Gastroesophageal sphincter (tissue), 3 donors: ENCODE data around the gene NRP2.

Experiments used
- EP300 ChIP-seq: sonication (generic); formaldehyde crosslinking; IDR thresholded peaks from one replicate; pipeline ENCODE4 v1.6.1; 2017; ENCODE audit warnings: antibody characterized with exemption, mild to moderate bottlenecking
- TF ChIP-seq, protein P1 (sequence below), 4 experiments: fragments of 200-600 bp in 2 of 4; fragments of 450-650 bp in 2 of 4; sonication (generic) in 1 of 4; IDR thresholded peaks; one replicate each; pipeline ENCODE4 v1.5.1; 2017 to 2019; ENCODE audit warnings: antibody characterized with exemption in 4 of 4, mild to moderate bottlenecking in 2 of 4, moderate library complexity in 2 of 4

DNA sequence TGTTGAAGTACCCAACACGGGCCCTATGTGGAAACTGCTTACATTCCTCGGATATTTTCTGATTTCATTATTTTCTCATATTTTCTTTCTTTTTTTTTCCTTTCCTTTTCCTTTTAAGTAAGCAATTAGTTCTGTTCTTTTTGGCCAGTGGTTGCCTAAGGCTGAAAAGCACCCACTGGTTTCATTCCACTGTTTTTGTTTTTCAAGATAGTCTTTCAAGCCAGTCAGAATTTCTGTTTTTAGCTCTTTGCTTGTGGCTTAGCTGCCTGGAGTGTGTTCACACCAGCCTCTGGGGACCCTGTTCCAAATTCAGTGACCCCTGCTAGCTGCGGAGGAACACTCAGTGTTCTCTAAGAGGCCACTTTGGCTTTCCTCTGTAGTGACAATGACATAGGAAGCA lies 73.6 kb downstream of the NRP2 start:
- TF ChIP-seq, protein P1, sequence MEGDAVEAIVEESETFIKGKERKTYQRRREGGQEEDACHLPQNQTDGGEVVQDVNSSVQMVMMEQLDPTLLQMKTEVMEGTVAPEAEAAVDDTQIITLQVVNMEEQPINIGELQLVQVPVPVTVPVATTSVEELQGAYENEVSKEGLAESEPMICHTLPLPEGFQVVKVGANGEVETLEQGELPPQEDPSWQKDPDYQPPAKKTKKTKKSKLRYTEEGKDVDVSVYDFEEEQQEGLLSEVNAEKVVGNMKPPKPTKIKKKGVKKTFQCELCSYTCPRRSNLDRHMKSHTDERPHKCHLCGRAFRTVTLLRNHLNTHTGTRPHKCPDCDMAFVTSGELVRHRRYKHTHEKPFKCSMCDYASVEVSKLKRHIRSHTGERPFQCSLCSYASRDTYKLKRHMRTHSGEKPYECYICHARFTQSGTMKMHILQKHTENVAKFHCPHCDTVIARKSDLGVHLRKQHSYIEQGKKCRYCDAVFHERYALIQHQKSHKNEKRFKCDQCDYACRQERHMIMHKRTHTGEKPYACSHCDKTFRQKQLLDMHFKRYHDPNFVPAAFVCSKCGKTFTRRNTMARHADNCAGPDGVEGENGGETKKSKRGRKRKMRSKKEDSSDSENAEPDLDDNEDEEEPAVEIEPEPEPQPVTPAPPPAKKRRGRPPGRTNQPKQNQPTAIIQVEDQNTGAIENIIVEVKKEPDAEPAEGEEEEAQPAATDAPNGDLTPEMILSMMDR (IDR thresholded peaks at IDR 0.05), result no peak
- no peak for TF ChIP-seq EP300
